H1 (cell line): ENCODE measurements around the gene SOCS3. TPM values are rescaled to one million over a fixed set of nuclear protein-coding genes. Genes with fewer than 3 reads are reported as not detected.

Experiments
- EGR1 ChIP-seq: IDR thresholded peaks from 2 replicates; pipeline ENCODE4 v1.6.1; 2011; ENCODE audit warnings: low read depth, low read length, borderline replicate concordance
- SP2 ChIP-seq: IDR thresholded peaks from 2 replicates; pipeline ENCODE4 v1.6.1; 2012; ENCODE audit warnings: mild to moderate bottlenecking, low read length, inconsistent platforms
- SRF ChIP-seq: IDR thresholded peaks from 2 replicates; pipeline ENCODE4 v1.6.1; 2011; ENCODE audit warnings: mild to moderate bottlenecking, low read depth, low read length, moderate library complexity
- polyA plus RNA-seq, 7 experiments: library from polyadenylated mRNA; depleted of rRNA in 3 of 7; stranded (reverse) in 5 of 7; unstranded in 2 of 7; fragments of >200 nt in 5 of 7; fragments of 200-250 nt in 2 of 7; gene quantifications; 1 replicate in 5 of 7; 2 replicates in 1 of 7; 4 replicates in 1 of 7; pipeline versions ENCODE4 v1.2.1 to v1.2.3, GENCODE V29; 2011 to 2013; ENCODE audit warnings: missing spikeins in 2 of 7, mixed read lengths in 2 of 7
- total RNA-seq: library from RNA; stranded (reverse); fragmentation: NEBNext Ultra II Directional; extraction: Animal tissue kit (Norgen Biotek cat#: 25700); gene quantifications from 2 replicates; pipeline ENCODE4 v1.2.1, GENCODE V29; 2021

SOCS3 gene
- total and polyA plus RNA-seq, 2 of the 8 experiments (the other 6 are each of a cell fraction or from before 2014, with no cell fraction given): 10.1 to 47.9 TPM

DNA sequence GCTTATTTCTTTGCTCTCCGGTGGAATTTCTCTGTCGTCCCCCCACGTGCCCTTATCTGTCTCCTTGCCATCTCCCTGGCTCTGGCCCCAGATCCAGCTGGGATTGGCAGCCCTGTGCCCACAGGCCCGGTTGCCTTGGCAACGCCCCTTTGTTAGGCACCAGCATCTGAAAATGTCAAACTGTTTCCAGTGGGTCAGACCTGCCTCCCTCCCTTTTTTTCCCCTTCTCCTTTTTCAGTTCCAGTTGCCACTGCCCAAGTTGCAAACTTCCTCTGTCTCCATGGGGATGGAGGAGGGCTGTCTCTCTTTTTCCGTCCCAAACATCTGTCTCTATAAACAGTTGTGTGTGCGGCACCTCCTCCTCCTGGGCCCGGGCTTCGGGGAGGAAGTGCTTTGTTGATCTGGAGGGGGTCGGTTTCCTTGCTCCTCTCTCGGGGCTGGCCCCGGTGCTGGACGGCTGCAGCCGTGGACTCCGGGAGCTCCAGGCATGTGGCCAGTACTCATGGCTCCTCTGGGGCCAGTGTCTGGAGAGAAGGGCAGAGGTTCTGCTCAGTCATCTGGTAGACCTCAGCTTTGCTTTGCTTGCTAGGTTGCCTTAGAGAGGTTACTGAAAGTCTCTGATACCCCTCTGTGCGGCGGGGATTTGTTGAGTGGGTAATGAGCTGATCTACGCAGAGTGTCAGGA lies 35.3 kb downstream of the SOCS3 start (continued):
- TF ChIP-seq SP2 (no peak), EGR1 (no peak), SRF (no peak)
